GM23248 (cell line): ENCODE results near the gene LPP.

Experiments used
- EZH2 ChIP-seq: fragments of 200-600 bp; sonication (generic); IDR thresholded peaks from 2 replicates; pipeline ENCODE4 v1.6.1; 2018; ENCODE audit warnings: antibody characterized with exemption, mild to moderate bottlenecking; ENCODE audit not compliant: insufficient read depth, poor library complexity, severe bottlenecking
- EZH2phosphoT487 ChIP-seq: fragments of 200-600 bp; sonication (generic); IDR thresholded peaks from 2 replicates; pipeline ENCODE4 v1.6.1; 2018; ENCODE audit warnings: antibody characterized with exemption, moderate library complexity, mild to moderate bottlenecking, low read depth; ENCODE audit not compliant: insufficient read depth

DNA sequence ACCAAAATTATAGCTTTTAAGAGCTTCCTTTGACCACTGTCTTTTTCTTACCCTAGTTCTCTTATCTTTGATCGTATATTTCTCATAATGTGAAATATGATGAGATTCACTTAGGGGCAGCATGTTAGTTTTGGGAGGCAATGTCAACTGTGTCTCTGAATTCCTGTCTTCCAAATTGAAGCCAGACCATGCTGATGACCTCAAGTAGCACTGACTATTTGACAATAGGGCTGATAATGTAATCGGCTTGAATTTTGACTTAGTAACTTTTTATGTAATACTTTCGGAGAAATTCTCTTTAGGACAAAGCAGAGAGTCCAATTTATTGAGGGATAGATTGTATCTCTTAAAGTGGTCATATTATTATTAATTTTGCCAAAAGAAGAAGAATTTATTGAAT is 722.4 kb downstream of the LPP start:
- no peak for TF ChIP-seq EZH2
- no peak for TF ChIP-seq EZH2phosphoT487
